Heart right ventricle (tissue), 16 donors: ENCODE results near the gene ANKLE1. TPM values are rescaled to one million over a fixed set of nuclear protein-coding genes. Genes with fewer than 3 reads are reported as not detected.
"Not testable (repeated sequence)": the region's sequence is repeated elsewhere in the genome, so short reads cannot be mapped to it uniquely, and the experiment has no call there.

ENCODE experiments used
- ATAC-seq, 8 donors: fragments of 200-7000 bp; cut with Tn5 transposase; one replicate each; pipeline ENCODE4 v1.9.1; 2020; ENCODE audit warnings: mild to moderate bottlenecking in 8 of 8, moderate library complexity in 8 of 8, moderate number of reproducible peaks in 1 of 8
- DNase-seq, 2 donors: peaks; one replicate each; pipeline ENCODE4 v3.0.0-alpha.2; 2020
- H3K27ac ChIP-seq, 10 donors: fragments of 200-600 bp; sonication (generic) in 2 of 10; one replicate each; pipeline versions ENCODE4 v1.5.0 to v1.8.0; 2020 to 2022; ENCODE audit warnings: mild to moderate bottlenecking in 3 of 10
- H3K27me3 ChIP-seq, 7 donors: fragments of 200-600 bp; one replicate each; pipeline ENCODE4 v1.8.0; 2021 to 2022; ENCODE audit warnings: mild to moderate bottlenecking in 2 of 7
- H3K36me3 ChIP-seq, 9 donors: fragments of 200-600 bp; sonication (generic) in 1 of 9; one replicate each; pipeline versions ENCODE4 v1.5.0 to v1.8.0; 2020 to 2022; ENCODE audit warnings: mild to moderate bottlenecking in 2 of 9
- H3K4me1 ChIP-seq, 9 donors: fragments of 200-600 bp; sonication (generic) in 1 of 9; one replicate each; pipeline versions ENCODE4 v1.5.0 to v1.8.0; 2020 to 2022; ENCODE audit warnings: mild to moderate bottlenecking in 4 of 9
- H3K4me3 ChIP-seq, 10 donors: fragments of 200-600 bp; sonication (generic) in 2 of 10; one replicate each; pipeline versions ENCODE4 v1.5.0 to v1.8.0; 2020 to 2022; ENCODE audit warnings: mild to moderate bottlenecking in 7 of 10, moderate library complexity in 2 of 10
- H3K9me3 ChIP-seq, 11 donors: fragments of 200-600 bp in 10 of 11; sonication (generic) in 2 of 11; one replicate each; pipeline versions ENCODE4 v1.5.0 to v1.8.0; 2013 to 2022; ENCODE audit warnings: mild to moderate bottlenecking in 2 of 11, control low read depth in 1 of 11, moderate library complexity in 1 of 11
- CTCF ChIP-seq, 9 donors: fragments of 200-600 bp; sonication (generic) in 2 of 9; IDR thresholded peaks; one replicate each; pipeline versions ENCODE4 v1.5.0 to v1.8.0; 2021 to 2022; ENCODE audit warnings: antibody characterized with exemption in 9 of 9, mild to moderate bottlenecking in 5 of 9, moderate library complexity in 1 of 9
- WGBS, 2 donors: extraction: QIAGEN DNeasy Blood & Tissue Kit; methylation state at CpG; one replicate each; pipeline ENCODE4 v1.1.7; 2013; ENCODE audit warnings: inconsistent platforms in 1 of 2; 5-methylcytosine and 5-hydroxymethylcytosine counted together
- intact Hi-C, 10 donors: fragments of 100-400 bp; cut with DNase I; formaldehyde crosslinking; loops; one replicate each; pipeline versions ENCODE4 v1.11.1 to v1.14.2; 2022
- polyA plus RNA-seq, 2 donors: library from polyadenylated mRNA; stranded (reverse); fragments of 200-250 nt; gene quantifications; one replicate each; pipeline ENCODE4 v1.2.3, GENCODE V29; 2013
- total RNA-seq, 10 donors: library from RNA; stranded (reverse); fragmentation: NEBNext Ultra II Directional in 3 of 10; extraction: Animal tissue kit (Norgen Biotek cat#: 25700) in 3 of 10; gene quantifications; one replicate each; pipeline versions ENCODE4 v1.2.1 to v1.2.4, GENCODE V29; 2021 to 2023
- donor health status: Arrhythmogenic right ventricular cardiomyopathy.
- donor health status: ischemic (EF 13 %, LVEDD 7.1; RV severe dilation, severe dysfunction).
- donor health status: healthy with polysubstance abuse.
- donor health status: DM: no; HTN: yes; CAD: no.
- donor health status: DM: no; HTN: no; CAD: no.
- donor health status: ischemic (EF 25% LVEDD 6.9; RV normal size, moderate dysfunction).
- donor health status: ischemic (EF 25% LVEDD 5.7; RV mildly dilated, moderate dysfunction).
- donor health status: healthy.
- donor health status: DM: yes; HTN: yes; CAD: no.
- donor health status: Ischemic cardiomyopathy.
- donor health status: ischemic (EF 35%, LVEDD 5.7; RV mildly dilated, moderate dysfunction).
- donor health status: nonischemic (EF 11% LVEDD 7.7; RV severe dilation, severe dysfunction).
- donor health status: DM: yes; HTN: yes; CAD: no.
- donor health status: PGD.
- donor health status: ischemic (EF 29% LVEDD 5.4; RV normal size, mild dysfunction).
- donor health status: nonischemic (EF 23%, LVEDD 6.1; RV moderate dilation, normal function).

ANKLE1 gene
- total and polyA plus RNA-seq, 12 donors: 0.09 to 0.85 (median 0.19) TPM; not detected in 2

- intact Hi-C loops: no loop called here
These were observed 15.1 kb upstream of the ANKLE1 start for GRCh38 chr19:17266589-17266974.

GRCh38 chr19:17266975-17267788, 14.5 kb upstream of the ANKLE1 start, which contains the start of gene BABAM1:
Gene BABAM1 (plus strand): TSS chr19:17267443. CDS start chr19:17268807, 1,364 bp downstream.
- 0 to 1% methylated on average over 27 of the region's 27 CpGs for WGBS, 2 donors
- Histone ChIP-seq H3K4me1 (peaks cover 2 to 36% (median 20%) of the 10 kb centered on the region in 9 donors), H3K36me3 (peaks cover 0 to 36% (median 20%) of the 10 kb centered on the region in 9 donors), H3K27me3 (no peaks in the 10 kb centered on the region), H3K27ac (peak within 1 kb of the TSS; percentile 18 to 96 (median 82)), H3K9me3 (no peaks in the 10 kb centered on the region), H3K4me3 (peak within 1 kb of the TSS; percentile 56 to 97 (median 80))
- no peak for TF ChIP-seq CTCF (IDR thresholded peaks at IDR 0.05)
- DNase-seq (peak; percentile 87 to 99), ATAC-seq (peak; percentile 95 to 97 (median 96))
- intact Hi-C loops: no loop called here

More at GRCh38 chr19:17266589-17266974, 15.1 kb upstream of the ANKLE1 start:
- peaks cover 2 to 42% (median 20%) of the 10 kb centered on the region in 9 donors for H3K4me1 ChIP-seq
- no peaks in the 10 kb centered on the region for H3K27me3 ChIP-seq
- DNase-seq: no peak
- H3K9me3 ChIP-seq: no peaks in the 10 kb centered on the region
- peaks cover 0 to 30% (median 17%) of the 10 kb centered on the region in 9 donors for H3K36me3 ChIP-seq
- WGBS, 2 donors: 71 to 83% methylated on average over 12 of the region's 12 CpGs
- peak overlapping the region in 3 of 10 donors; percentile 19 to 81 (median 77) for H3K4me3 ChIP-seq
- peak overlapping the region in 8 of 10 donors; percentile 3 to 96 (median 78) for H3K27ac ChIP-seq
- no peak for TF ChIP-seq CTCF (IDR thresholded peaks at IDR 0.05)
- no peak for ATAC-seq

- Histone ChIP-seq H3K36me3 (peaks cover 0 to 52% (median 27%) of the 10 kb centered on the region in 9 donors), H3K4me3 (no peak overlapping the region), H3K27me3 (no peaks in the 10 kb centered on the region), H3K9me3 (no peaks in the 10 kb centered on the region), H3K27ac (no peak overlapping the region), H3K4me1 (peaks cover 2 to 31% (median 19%) of the 10 kb centered on the region in 9 donors)
- TF ChIP-seq CTCF (IDR thresholded peaks at IDR 0.05): no peak
- no peak for ATAC-seq
- no peak for DNase-seq
- 94 to 95% methylated on average over 13 of the region's 13 CpGs for WGBS, 2 donors
- intact Hi-C loops: no loop called here
These were observed 12.9 kb upstream of the ANKLE1 start for GRCh38 chr19:17268754-17269153.

- H3K27me3 ChIP-seq, intact Hi-C loops, DNase-seq, H3K4me1 ChIP-seq, H3K4me3 ChIP-seq, H3K9me3 ChIP-seq, H3K27ac ChIP-seq, ATAC-seq: not testable (repeated sequence)
- 95 to 96% methylated on average over 3 of the region's 3 CpGs for WGBS, 2 donors
- H3K36me3 ChIP-seq: peaks cover 0 to 96% (median 53%) of the 10 kb centered on the region in 9 donors
These were observed 6.8 kb upstream of the ANKLE1 start for GRCh38 chr19:17274892-17275291.
